Stimulated activated CD8-positive, alpha-beta memory T cell treated with anti-CD3 and anti-CD28 coated beads, Interleukin-7, amount 100 ng/mL, for 48 hours (primary cell): ENCODE results near the gene PAQR4.
A peak's percentile ranks its signal among the peaks of the same experiment; 100 is the strongest.

ENCODE experiments used
- DNase-seq, 2 donors: peaks; one replicate each; pipeline ENCODE4 v3.0.0-alpha.2; 2020; ENCODE audit warnings: low read depth in 1 of 2; ENCODE audit errors: extremely low read depth in 1 of 2

The PAQR4 gene

GRCh38 chr16:3003582-3004270 is 34.6 kb downstream of the PAQR4 start:
- DNase-seq: peak; percentile 93 to 98

- DNase-seq: no peak
Observed at GRCh38 chr16:3004319-3004718, 35.2 kb downstream of the PAQR4 start.

DNA sequence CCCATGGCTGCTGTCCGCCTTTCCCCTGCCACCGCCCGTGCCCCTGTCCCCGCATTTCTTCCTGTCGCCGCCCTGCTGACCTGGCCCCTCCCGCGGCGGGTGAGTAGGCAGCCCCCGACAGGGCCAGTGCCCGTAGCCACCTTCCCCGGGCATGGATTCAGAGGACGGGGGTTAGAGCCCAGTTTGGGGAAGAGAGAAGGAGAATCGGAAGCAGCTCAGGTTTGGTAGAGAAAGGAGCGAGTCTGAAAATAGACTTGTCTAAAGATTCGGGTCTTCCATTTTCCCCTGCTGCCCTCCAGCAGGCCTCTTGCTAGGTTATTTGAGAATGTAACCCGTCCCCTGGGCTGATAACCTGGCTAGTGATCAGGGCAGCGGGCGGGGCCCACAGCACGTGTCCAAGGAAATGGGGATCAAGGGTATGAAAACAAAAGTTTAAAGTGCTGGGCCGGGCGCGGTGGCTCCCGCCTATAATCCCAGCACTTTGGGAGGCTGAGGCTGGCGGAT is 35.7 kb downstream of the PAQR4 start:
- DNase-seq: no peak

GRCh38 chr16:3007059-3007956 is 38.2 kb downstream of the PAQR4 start:
- DNase-seq: no peak

DNA sequence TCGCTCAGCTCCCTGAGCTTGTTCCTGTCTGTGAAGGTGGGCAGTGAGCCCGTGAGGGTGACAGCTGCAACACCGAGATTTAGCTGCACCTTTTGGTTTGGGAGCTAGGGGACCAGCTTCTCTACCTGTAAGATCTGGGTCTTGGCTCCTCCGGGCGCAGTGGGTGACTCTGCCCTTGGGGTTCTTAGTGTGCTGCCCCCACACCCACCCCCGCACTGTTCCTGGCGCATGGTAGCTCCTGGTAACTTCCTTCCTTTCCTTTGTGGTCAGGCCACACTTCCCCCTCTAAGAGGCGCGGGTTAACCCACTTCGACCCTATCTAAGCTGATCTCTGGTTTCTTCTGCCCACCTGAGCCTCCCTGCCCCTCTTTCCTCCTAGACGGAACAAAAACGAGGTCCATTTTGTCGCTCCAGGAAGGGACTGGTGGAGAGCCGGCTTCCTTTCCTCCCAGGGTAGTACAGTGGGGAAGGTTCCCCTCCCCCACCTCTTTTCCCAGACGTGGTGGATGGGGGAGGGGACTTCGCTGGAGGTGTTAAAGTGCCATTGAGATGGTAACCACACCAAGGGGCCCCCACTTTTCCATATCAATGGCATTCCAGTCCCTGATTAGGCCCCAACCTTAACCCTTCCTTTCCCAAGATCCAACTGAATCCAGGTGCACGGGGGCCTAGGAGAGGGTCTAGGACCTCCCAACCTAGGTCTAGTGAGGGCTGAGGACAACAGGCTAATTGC is 39.0 kb downstream of the PAQR4 start:
- no peak for DNase-seq

DNA sequence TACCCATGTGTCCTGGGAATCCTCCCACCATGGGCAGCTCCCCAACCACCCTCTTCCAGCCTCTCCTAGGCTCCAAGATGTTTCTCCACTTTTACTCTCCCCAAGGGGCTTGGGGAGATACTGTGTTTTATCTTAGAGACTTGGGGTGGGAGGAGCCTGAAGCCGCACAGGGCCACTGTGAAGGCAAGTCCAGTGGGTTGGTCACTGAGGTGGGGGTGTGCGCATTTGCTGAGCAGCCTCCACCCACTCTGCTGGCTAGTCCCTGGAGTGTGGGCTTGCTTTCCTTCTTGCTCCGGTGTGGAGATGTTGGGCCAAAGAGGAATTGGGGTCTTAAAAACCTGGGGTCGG is 39.5 kb downstream of the PAQR4 start:
- no peak for DNase-seq

DNA sequence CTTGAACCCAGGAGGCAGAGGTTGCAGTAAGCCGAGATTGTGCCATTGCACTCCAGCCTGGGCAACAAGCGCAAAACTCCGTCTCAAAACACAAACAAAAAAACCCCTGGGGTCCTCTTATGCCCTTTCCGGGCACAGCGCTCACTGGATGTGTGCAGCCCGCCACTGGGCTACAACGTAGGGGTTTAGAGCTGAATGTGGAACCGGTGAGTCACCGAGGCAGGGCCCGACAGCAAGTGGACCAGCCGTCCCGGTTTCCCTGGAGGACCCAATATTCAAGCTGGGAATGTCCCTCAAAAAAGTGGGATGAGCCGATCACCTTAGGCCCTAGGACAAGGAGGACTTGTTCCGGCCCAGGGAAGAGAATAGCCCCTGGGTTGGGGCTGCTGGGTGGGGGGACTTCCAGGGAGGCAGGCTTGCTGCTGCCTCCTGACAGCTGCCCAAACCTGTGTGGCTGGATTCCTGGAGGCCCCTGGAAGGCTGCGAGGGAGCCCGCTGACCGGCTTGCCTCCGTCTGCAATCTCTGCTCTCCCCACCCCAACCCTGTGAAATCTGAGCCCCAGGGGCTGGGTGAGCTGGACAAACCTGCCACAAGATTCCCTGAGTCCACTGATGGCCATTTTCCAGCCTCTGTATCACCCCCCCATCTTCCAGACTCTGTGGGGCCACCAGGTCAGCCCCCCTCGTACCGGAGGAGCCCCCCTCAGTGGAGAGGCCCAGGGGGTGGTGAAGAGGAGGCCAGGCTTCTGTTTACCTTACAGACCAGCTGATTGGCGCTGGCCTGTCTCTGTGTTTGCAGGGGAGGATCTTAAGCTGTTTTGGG is 40.6 kb downstream of the PAQR4 start:
- no peak for DNase-seq

DNA sequence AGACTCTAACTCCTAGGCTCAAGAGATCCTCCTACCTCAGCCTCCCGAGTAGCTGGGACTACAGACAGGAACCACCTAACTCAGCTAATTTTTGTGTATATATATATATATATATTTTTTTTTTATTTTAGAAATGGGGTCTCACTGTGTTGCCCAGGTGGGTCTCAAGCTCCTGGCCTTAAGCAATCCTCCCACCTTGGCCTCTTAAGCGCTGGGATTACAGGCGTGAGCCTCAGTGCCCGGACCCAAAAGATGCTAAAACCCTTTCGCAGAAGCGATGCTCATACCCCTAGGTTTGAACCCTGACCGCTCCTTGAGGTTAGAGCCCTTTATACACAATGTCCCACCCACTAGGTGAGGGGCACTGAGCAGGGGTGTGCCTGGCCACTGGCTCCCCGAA is 41.4 kb downstream of the PAQR4 start:
- DNase-seq: no peak

- no peak for DNase-seq
Observed at GRCh38 chr16:3012246-3012645, 43.1 kb downstream of the PAQR4 start.

DNA sequence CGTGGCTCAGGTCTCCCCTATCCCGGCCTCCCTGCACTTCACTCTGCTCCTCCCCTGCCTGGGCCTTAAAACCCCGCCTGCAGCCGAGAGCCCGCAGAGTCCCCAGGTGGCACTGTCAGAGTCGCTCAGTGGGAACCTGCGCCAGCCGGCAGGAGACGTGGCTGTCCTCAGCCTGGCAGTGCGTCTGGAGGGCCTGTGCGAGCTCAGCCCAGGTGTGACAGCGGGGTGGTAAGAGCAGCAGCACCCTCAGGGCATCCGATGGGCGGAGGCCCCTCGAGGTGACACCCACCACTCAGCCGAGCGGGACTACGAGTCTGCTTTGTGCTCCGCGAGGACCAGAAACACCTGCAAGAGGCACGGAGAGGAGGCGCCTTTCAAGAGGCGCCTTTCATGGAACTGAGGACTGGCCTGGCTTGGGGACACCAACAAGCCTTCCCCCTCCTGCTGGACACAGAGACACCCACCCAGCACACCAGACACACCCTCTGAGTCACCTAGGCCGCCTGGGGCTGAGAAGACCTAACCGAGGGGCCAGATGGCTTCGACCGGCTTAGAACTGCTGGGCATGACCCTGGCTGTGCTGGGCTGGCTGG is 43.8 kb downstream of the PAQR4 start, which contains the start of gene CLDN9:
Gene CLDN9 (plus strand): TSS at position 96 of the 593 bp plus-strand sequence. CDS start 440 bp downstream, at position 536.
- DNase-seq: no peak

DNA sequence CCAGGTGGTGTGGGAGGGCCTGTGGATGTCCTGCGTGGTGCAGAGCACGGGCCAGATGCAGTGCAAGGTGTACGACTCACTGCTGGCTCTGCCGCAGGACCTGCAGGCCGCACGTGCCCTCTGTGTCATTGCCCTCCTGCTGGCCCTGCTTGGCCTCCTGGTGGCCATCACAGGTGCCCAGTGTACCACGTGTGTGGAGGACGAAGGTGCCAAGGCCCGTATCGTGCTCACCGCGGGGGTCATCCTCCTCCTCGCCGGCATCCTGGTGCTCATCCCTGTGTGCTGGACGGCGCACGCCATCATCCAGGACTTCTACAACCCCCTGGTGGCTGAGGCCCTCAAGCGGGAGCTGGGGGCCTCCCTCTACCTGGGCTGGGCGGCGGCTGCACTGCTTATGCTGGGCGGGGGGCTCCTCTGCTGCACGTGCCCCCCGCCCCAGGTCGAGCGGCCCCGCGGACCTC is 44.4 kb downstream of the PAQR4 start:
- DNase-seq: no peak

DNA sequence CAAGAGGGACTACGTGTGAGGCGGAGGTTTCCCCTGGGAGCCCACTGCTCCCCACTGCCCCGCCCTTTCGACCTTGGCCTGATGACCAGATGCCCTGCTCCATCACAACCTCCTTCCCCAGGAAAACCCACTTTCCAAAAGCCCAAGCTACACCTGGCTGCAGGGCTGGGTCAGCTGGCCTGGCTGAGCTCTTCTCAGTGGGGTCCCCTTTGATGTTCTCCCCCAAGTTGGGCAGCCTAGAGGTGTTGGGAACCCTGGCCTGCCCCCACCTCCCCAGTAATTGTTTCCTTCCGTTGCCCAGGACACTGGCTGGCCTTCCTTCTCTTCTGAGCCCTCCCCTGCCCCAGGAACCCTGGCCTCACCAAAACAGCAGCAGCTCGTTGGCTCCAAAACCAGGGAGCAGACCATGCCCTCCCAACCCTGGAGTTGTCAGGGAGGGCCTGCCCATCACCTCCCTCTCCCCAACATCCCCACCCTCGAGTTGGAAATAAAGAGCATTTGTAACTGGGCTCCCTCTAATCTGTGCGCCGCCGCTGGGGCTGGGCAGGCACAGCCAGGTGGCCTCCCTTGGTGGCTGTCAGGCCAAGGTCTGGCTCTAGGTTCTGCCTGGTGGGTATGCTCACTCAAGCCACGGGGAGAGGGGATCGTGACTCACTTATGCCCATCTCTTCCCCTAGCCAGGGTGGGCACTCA is 45.0 kb downstream of the PAQR4 start:
- no peak for DNase-seq

GRCh38 chr16:3014971-3015370 is 45.8 kb downstream of the PAQR4 start:
- DNase-seq: no peak

DNA sequence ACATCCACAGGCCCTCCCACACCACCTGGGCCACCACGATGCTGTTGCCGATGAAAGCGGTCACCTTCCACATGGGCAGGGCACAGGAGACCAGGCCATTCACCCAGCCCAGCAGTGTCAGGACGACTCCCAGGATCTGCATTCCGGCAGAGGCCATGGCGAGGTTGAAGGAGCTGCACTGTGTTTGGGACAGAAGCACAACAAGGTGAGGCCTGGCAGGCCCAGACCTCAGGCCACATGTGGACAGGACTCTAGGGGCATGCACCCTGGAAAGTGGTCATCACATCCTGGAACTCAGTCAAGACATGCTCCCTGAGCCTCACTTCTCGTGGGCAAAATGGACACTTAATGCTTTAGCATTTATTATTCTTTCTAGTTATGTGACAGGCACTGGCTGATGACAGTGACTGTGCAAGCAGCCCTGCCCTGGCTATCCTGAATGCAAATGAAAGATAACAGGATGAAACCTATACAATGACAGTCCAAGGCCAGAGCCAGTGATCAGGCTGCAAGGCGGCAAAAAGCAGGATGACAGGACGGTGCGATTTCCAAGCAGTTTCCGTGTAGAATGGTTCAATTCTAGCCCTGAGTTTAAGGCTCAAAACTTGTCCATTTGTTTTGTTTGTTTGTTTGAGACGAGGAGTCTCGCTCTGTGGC is 46.8 kb downstream of the PAQR4 start:
- no peak for DNase-seq

GRCh38 chr16:3017344-3017743 is 48.2 kb downstream of the PAQR4 start:
- no peak for DNase-seq

GRCh38 chr16:3017794-3018506 is 48.8 kb downstream of the PAQR4 start, which contains the start of gene CLDN6:
Gene CLDN6, minus strand, starts transcription at chr16:3018183. Its CDS starts 2,162 bp downstream, at chr16:3016021.
- no peak for DNase-seq

- no peak for DNase-seq
Observed at GRCh38 chr16:3019594-3020246, 50.6 kb downstream of the PAQR4 start.

DNA sequence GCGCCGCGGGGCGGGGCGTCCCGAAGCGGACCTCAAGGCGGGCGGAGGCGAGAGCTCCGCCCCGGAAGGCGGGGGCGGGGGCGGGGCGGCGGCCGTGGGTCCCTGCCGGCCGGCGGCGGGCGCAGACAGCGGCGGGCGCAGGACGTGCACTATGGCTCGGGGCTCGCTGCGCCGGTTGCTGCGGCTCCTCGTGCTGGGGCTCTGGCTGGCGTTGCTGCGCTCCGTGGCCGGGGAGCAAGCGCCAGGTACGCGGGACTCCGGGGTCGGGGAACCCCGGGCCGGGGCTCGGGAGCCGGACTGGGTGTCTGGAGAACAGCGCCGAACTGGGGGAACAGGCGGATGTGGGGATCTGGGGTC is 51.1 kb downstream of the PAQR4 start, which contains the start of gene TNFRSF12A:
Gene TNFRSF12A (plus strand): TSS at position 122 of the 357 bp plus-strand sequence. CDS start 30 bp downstream, at position 152.
- DNase-seq: no peak
